Loucy (cell line): ENCODE results near the gene SMURF1.

Source experiments
- H2AFZ ChIP-seq: fragments of 200-600 bp; sonication (generic); 2 replicates; pipeline ENCODE4 v1.6.0; 2016; ENCODE audit warnings: antibody characterized with exemption, mild to moderate bottlenecking, low read length, moderate library complexity
- H3F3A ChIP-seq: fragments of 200-600 bp; 2 replicates; pipeline ENCODE4 v1.6.0; 2016; ENCODE audit warnings: antibody characterized with exemption, low read depth, mild to moderate bottlenecking
- H3K27me3 ChIP-seq: fragments of 200-600 bp; sonication (generic); 2 replicates; pipeline ENCODE4 v1.6.1; 2014; ENCODE audit warnings: low read length, mild to moderate bottlenecking; ENCODE audit not compliant: insufficient read depth, poor library complexity, severe bottlenecking
- H3K36me3 ChIP-seq: fragments of 200-600 bp; sonication (generic); 2 replicates; pipeline ENCODE4 v1.6.1; 2016; ENCODE audit warnings: low read length; ENCODE audit not compliant: insufficient read depth
- H3K4me1 ChIP-seq: fragments of 200-600 bp; sonication (generic); 2 replicates; pipeline ENCODE4 v1.5.1; 2014; ENCODE audit warnings: low read length, mild to moderate bottlenecking; ENCODE audit not compliant: insufficient read depth, poor library complexity, severe bottlenecking
- H3K4me2 ChIP-seq: fragments of 200-600 bp; sonication (generic); 2 replicates; pipeline ENCODE4 v1.6.0; 2014; ENCODE audit warnings: antibody characterized with exemption, low read length, low read depth, mild to moderate bottlenecking; ENCODE audit not compliant: poor library complexity, severe bottlenecking
- H3K4me3 ChIP-seq: fragments of 200-600 bp; sonication (generic); 2 replicates; pipeline ENCODE4 v1.5.1; 2014; ENCODE audit warnings: low read length, mild to moderate bottlenecking, mixed read lengths; ENCODE audit not compliant: poor library complexity, severe bottlenecking
- H3K79me2 ChIP-seq: fragments of 200-600 bp; sonication (generic); 2 replicates; pipeline ENCODE4 v1.6.1; 2014; ENCODE audit warnings: low read length; ENCODE audit not compliant: insufficient read depth
- H3K9ac ChIP-seq: fragments of 200-600 bp; sonication (generic); 2 replicates; pipeline ENCODE4 v1.6.0; 2014; ENCODE audit warnings: mild to moderate bottlenecking, low read depth, low read length, moderate library complexity; ENCODE audit not compliant: poor library complexity, severe bottlenecking
- H3K9me2 ChIP-seq: fragments of 200-600 bp; sonication (generic); replicated peaks from 2 replicates; pipeline ENCODE4 v1.6.1; 2016; ENCODE audit warnings: low read depth, low read length, mixed read lengths
- H3K9me3 ChIP-seq: fragments of 200-600 bp; sonication (generic); 2 replicates; pipeline ENCODE4 v1.6.1; 2014; ENCODE audit warnings: mild to moderate bottlenecking, antibody characterized with exemption, low read length, low read depth; ENCODE audit not compliant: insufficient read depth
- H4K20me1 ChIP-seq: fragments of 200-600 bp; sonication (generic); 2 replicates; pipeline ENCODE4 v1.6.0; 2014; ENCODE audit warnings: antibody characterized with exemption, low read length, mild to moderate bottlenecking; ENCODE audit not compliant: insufficient read depth, poor library complexity, severe bottlenecking
- EZH2phosphoT487 ChIP-seq: fragments of 200-600 bp; IDR thresholded peaks from 2 replicates; pipeline ENCODE4 v1.6.1; 2018; ENCODE audit warnings: antibody characterized with exemption, mild to moderate bottlenecking, moderate library complexity, borderline replicate concordance
- TF ChIP-seq, protein P1 (sequence below): fragments of 200-600 bp; sonication (generic); conservative IDR thresholded peaks from 2 replicates; pipeline ENCODE4 v1.5.1; 2014; ENCODE audit warnings: mild to moderate bottlenecking, antibody characterized with exemption, low read length

SMURF1 gene

DNA sequence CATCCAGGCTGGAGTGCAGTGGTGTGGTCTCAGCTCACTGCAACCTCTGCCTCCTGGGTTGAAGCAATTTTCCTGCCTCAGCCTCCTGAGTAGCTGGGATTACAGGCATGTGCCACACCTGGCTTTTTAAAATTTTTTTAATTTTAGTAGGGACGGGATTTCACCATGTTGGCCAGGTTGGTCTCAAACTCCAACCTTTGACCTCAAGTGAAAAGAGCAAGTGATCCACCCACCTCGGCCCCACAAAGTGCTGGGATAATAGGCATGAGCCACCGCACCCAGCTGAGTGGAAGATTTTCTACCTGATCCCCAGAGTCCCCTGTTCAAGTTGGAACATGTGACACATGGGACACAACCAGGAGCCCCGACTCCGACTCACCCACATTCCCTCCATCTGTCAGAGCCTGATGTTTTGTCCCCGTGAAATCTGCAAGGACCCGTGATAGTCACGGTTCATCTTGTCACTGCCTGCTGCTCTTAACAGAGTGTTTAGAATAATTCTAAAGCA is 104.5 kb downstream of the SMURF1 start:
- no peaks in the 10 kb centered on the region for H3K4me1 ChIP-seq
- peaks cover 90% of the 10 kb centered on the region; the same call in 1 of the 2 replicates for H3K36me3 ChIP-seq

DNA sequence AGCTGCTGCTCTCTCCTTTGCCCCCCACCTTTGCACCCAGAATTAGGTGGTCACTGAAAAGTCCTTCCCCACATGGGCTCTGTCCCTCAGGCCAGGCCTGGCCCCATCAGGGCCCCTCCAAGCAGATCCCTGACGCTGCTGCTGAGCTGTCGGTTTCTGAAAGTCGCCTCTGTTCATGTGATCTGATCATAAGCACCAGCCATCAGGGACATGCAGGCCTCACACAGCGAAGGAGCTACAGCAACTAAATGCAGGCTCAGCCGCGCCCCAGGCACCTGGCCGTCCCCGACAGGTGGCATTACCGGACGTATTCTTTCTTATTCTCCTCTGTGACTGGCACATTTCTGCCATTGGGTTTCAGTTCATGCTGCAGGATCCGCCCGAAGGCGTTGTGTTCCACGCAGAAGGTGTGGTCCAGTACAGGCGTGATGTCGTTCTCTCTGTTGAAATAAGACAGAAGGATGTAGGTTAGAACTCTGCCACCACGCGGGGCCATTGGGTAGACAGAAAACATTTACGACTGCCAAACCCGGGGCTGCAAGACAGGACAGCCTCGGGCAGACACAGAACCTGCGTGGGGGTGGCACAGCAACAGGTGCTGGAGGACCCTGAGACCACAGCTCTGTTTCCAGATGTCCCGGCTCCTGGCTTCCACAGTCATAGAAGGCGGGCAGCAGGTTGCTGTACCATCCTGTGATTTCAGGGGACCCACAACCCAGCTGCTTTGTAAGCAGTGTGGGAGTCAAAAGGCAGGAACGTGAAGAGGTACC is 105.6 kb downstream of the SMURF1 start:
- Histone ChIP-seq H3K27me3 (no peaks in the 10 kb centered on the region), H3K4me3 (no peak overlapping the region), H4K20me1 (no peaks in the 10 kb centered on the region), H3K4me1 (no peaks in the 10 kb centered on the region), H2AFZ (no peak overlapping the region), H3K9me2 (no peaks in the 10 kb centered on the region), H3K36me3 (peaks cover 90% of the 10 kb centered on the region; the same call in 1 of the 2 replicates), H3F3A (no peaks in the 10 kb centered on the region), H3K79me2 (no peaks in the 10 kb centered on the region), H3K4me2 (no peak overlapping the region), H3K9ac (no peak overlapping the region), H3K9me3 (no peaks in the 10 kb centered on the region)
- TF ChIP-seq, protein P1, sequence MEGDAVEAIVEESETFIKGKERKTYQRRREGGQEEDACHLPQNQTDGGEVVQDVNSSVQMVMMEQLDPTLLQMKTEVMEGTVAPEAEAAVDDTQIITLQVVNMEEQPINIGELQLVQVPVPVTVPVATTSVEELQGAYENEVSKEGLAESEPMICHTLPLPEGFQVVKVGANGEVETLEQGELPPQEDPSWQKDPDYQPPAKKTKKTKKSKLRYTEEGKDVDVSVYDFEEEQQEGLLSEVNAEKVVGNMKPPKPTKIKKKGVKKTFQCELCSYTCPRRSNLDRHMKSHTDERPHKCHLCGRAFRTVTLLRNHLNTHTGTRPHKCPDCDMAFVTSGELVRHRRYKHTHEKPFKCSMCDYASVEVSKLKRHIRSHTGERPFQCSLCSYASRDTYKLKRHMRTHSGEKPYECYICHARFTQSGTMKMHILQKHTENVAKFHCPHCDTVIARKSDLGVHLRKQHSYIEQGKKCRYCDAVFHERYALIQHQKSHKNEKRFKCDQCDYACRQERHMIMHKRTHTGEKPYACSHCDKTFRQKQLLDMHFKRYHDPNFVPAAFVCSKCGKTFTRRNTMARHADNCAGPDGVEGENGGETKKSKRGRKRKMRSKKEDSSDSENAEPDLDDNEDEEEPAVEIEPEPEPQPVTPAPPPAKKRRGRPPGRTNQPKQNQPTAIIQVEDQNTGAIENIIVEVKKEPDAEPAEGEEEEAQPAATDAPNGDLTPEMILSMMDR: no peak
- TF ChIP-seq EZH2phosphoT487: no peak

More for the DNA sequence above, 104.5 kb downstream of the SMURF1 start:
- Histone ChIP-seq H4K20me1 (no peaks in the 10 kb centered on the region), H3K9me2 (no peaks in the 10 kb centered on the region), H3K4me2 (no peak overlapping the region), H3K4me3 (no peak overlapping the region), H3F3A (no peaks in the 10 kb centered on the region), H3K79me2 (no peaks in the 10 kb centered on the region), H3K27me3 (no peaks in the 10 kb centered on the region), H3K9ac (no peak overlapping the region), H2AFZ (no peak overlapping the region), H3K9me3 (no peaks in the 10 kb centered on the region)
- TF ChIP-seq, protein P1: no peak
- TF ChIP-seq EZH2phosphoT487: no peak

DNA sequence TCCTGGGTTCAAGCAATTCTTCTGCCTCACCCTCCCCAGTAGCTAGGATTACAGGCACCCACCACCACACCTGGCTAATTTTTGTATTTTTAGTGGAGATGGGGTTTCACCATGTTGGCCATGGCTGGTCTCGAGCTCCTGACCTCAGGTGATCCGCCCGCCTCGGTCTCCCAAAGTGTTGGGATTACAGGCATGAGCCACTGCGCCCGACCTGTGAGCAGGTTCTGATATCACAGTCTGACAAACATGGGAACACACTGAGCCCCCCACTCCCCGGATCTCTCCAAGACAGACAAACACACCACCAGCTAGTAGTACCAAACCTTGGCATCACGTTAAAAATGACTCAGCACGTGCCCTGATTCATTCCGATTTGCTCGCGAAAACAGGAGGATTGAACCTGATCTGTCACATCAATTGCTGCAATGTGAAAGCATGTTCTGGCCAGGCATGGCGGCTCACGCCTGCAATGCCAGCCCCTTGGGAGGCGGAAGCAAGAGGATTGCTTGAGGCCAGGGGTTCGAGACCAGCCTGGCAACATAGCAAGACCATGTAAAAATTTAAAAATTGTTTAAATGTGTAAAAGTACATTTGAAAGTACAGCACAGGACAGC is 106.5 kb downstream of the SMURF1 start:
- no peaks in the 10 kb centered on the region for H3K9me3 ChIP-seq
- H3K9ac ChIP-seq: no peak overlapping the region
- H4K20me1 ChIP-seq: no peaks in the 10 kb centered on the region
- no peaks in the 10 kb centered on the region for H3K9me2 ChIP-seq
- TF ChIP-seq, protein P1: no peak
- TF ChIP-seq EZH2phosphoT487: no peak
- no peaks in the 10 kb centered on the region for H3K79me2 ChIP-seq
- H3F3A ChIP-seq: no peaks in the 10 kb centered on the region
- H3K36me3 ChIP-seq: peaks cover 90% of the 10 kb centered on the region; the same call in 1 of the 2 replicates
- H3K4me3 ChIP-seq: no peak overlapping the region
- no peaks in the 10 kb centered on the region for H3K4me1 ChIP-seq
- H3K27me3 ChIP-seq: no peaks in the 10 kb centered on the region
- H2AFZ ChIP-seq: no peak overlapping the region
- H3K4me2 ChIP-seq: no peak overlapping the region
